Stomach (tissue), 9 donors: Measurements from ENCODE around the gene NLRP4. TPM values are rescaled to one million over a fixed set of nuclear protein-coding genes. Genes with fewer than 3 reads are reported as not detected.
"Not testable (repeated sequence)": the region's sequence is repeated elsewhere in the genome, so short reads cannot be mapped to it uniquely, and the experiment has no call there.

Experiments used
- DNase-seq, 2 donors: peaks; one replicate each; pipeline versions ENCODE4 v3.0.0 to v3.0.0-alpha.2; 2013 to 2019
- H3K27ac ChIP-seq, 5 donors: fragments of 200-600 bp in 4 of 5; sonication (generic) in 4 of 5; one replicate each; pipeline ENCODE4 v1.5.1; 2013 to 2019; ENCODE audit warnings: mild to moderate bottlenecking in 1 of 5, moderate library complexity in 1 of 5
- H3K27me3 ChIP-seq, 3 donors: fragments of 200-600 bp; sonication (generic); one replicate each; pipeline ENCODE4 v1.5.1; 2017 to 2019; ENCODE audit warnings: mixed run types in 1 of 3
- H3K36me3 ChIP-seq, 4 donors: fragments of 200-600 bp; sonication (generic); 1 replicate in 3 of 4; 2 replicates in 1 of 4; pipeline ENCODE4 v1.5.1; 2016 to 2019
- H3K4me1 ChIP-seq, 4 donors: fragments of 200-600 bp; sonication (generic); one replicate each; pipeline ENCODE4 v1.5.1; 2016 to 2019
- H3K4me3 ChIP-seq, 4 donors: fragments of 200-600 bp; sonication (generic) in 3 of 4; one replicate each; pipeline ENCODE4 v1.5.1; 2016 to 2019; ENCODE audit warnings: mild to moderate bottlenecking in 1 of 4
- H3K9me3 ChIP-seq, 4 donors: fragments of 200-600 bp; sonication (generic); one replicate each; pipeline ENCODE4 v1.5.1; 2016 to 2019
- EP300 ChIP-seq: sonication (generic); formaldehyde crosslinking; IDR thresholded peaks from one replicate; pipeline ENCODE4 v1.6.1; 2017; ENCODE audit warnings: antibody characterized with exemption
- POLR2A ChIP-seq, 4 donors: fragments of 450-650 bp; IDR thresholded peaks; one replicate each; pipeline ENCODE4 v1.6.1; 2016; ENCODE audit warnings: antibody characterized with exemption in 4 of 4, control low read depth in 2 of 4, mild to moderate bottlenecking in 1 of 4, moderate library complexity in 1 of 4
- POLR2AphosphoS5 ChIP-seq, 3 donors: sonication (generic); formaldehyde crosslinking; IDR thresholded peaks; one replicate each; pipeline ENCODE4 v1.6.1; 2016; ENCODE audit warnings: antibody characterized with exemption in 3 of 3
- WGBS, 5 donors: extraction: QIAGEN DNeasy Blood & Tissue Kit in 3 of 5; methylation state at CpG; one replicate each; pipeline versions ENCODE4 v1.1.5 to v1.1.7; 2013 to 2018; 5-methylcytosine and 5-hydroxymethylcytosine counted together
- intact Hi-C: fragments of 100-400 bp; cut with DNase I; formaldehyde crosslinking; loops from one replicate; pipeline ENCODE4 v1.15.1; 2023; ENCODE audit warnings: low total_unique reads
- polyA plus RNA-seq, 3 donors: library from polyadenylated mRNA; stranded (reverse); fragments of 200-250 nt; gene quantifications; one replicate each; pipeline ENCODE4 v1.2.3, GENCODE V29; 2013
- total RNA-seq, 5 donors: library from RNA; depleted of rRNA; stranded (reverse); fragments of >200 nt; gene quantifications; one replicate each; pipeline versions ENCODE4 v1.1.0 to v1.2.3, GENCODE V29; 2014 to 2016
- TF ChIP-seq, protein P1 (sequence below), 7 experiments: fragments of 450-650 bp in 4 of 7; fragments of 200-600 bp in 3 of 7; sonication (generic) in 3 of 7; IDR thresholded peaks; one replicate each; pipeline ENCODE4 v1.5.1; 2016 to 2019; ENCODE audit warnings: antibody characterized with exemption in 7 of 7, control low read depth in 2 of 7, mild to moderate bottlenecking in 1 of 7
- donor health status: healthy with polysubstance abuse.
- donor health status: Bipolar disorder and iron deficiency.
- donor health status: healthy.

The NLRP4 gene
- total and polyA plus RNA-seq, 8 donors, result 0.23 TPM; not detected in 7

DNA sequence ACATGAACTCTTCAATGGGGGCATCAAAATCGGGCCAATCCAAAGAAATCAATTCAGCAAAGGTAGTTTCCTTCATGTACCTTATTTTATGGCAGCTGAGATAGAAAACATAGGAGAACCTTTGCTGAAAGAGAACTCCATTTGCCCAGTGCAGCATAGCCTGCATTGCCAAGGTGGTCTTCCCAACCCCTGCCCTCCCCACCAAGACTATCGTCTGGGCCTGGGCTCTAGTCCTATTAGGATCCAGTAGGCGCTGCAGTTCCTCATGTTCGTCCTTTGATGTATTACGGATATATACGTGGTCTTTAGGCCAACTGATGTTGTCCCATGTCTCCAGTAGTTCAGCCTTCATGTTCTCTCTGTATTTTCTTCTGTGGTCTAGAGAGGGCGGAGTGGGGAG, 76.6 kb downstream of the NLRP4 start:
- DNase-seq, result no peak
- Histone ChIP-seq H3K36me3 (no peaks in the 10 kb centered on the region), H3K27me3 (peaks cover 0 to 3% (median 0%) of the 10 kb centered on the region in 3 donors), H3K9me3 (peaks cover 0 to 33% (median 26%) of the 10 kb centered on the region in 4 donors), H3K27ac (no peak overlapping the region), H3K4me3 (no peak overlapping the region), H3K4me1 (no peaks in the 10 kb centered on the region)
- TF ChIP-seq, protein P1, sequence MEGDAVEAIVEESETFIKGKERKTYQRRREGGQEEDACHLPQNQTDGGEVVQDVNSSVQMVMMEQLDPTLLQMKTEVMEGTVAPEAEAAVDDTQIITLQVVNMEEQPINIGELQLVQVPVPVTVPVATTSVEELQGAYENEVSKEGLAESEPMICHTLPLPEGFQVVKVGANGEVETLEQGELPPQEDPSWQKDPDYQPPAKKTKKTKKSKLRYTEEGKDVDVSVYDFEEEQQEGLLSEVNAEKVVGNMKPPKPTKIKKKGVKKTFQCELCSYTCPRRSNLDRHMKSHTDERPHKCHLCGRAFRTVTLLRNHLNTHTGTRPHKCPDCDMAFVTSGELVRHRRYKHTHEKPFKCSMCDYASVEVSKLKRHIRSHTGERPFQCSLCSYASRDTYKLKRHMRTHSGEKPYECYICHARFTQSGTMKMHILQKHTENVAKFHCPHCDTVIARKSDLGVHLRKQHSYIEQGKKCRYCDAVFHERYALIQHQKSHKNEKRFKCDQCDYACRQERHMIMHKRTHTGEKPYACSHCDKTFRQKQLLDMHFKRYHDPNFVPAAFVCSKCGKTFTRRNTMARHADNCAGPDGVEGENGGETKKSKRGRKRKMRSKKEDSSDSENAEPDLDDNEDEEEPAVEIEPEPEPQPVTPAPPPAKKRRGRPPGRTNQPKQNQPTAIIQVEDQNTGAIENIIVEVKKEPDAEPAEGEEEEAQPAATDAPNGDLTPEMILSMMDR (IDR thresholded peaks at IDR 0.05), result no peak
- TF ChIP-seq POLR2AphosphoS5 (IDR thresholded peaks at IDR 0.05) (no peak), EP300 (no peak), POLR2A (IDR thresholded peaks at IDR 0.05) (no peak)
- WGBS, 5 donors, result 80 to 85% (median 83%) methylated on average over 7 of the region's 7 CpGs
- intact Hi-C loops, result no loop called here

- no peak overlapping the region for H3K27ac ChIP-seq
- intact Hi-C loops, result no loop called here
- no peaks in the 10 kb centered on the region for H3K36me3 ChIP-seq
- peaks cover 0 to 3% (median 0%) of the 10 kb centered on the region in 3 donors for H3K27me3 ChIP-seq
- no peak for TF ChIP-seq POLR2A (IDR thresholded peaks at IDR 0.05)
- TF ChIP-seq, protein P1 (IDR thresholded peaks at IDR 0.05), result no peak
- WGBS, 5 donors, result 39 to 51% (median 42%) methylated on average over 9 of the region's 9 CpGs
- no peak for DNase-seq
- H3K4me3 ChIP-seq, result no peak overlapping the region
- H3K9me3 ChIP-seq, result peaks cover 0 to 35% (median 27%) of the 10 kb centered on the region in 4 donors
- no peaks in the 10 kb centered on the region for H3K4me1 ChIP-seq
These were observed 77.4 kb downstream of the NLRP4 start for GRCh38 chr19:55913643-55914268.

- H3K4me1 ChIP-seq, result no peaks in the 10 kb centered on the region
- no peak overlapping the region for H3K27ac ChIP-seq
- peaks cover 0 to 43% (median 29%) of the 10 kb centered on the region in 4 donors for H3K9me3 ChIP-seq
- TF ChIP-seq EP300, result no peak
- TF ChIP-seq POLR2A (IDR thresholded peaks at IDR 0.05), result no peak
- TF ChIP-seq POLR2AphosphoS5 (IDR thresholded peaks at IDR 0.05), result no peak
- no peak overlapping the region for H3K4me3 ChIP-seq
- H3K36me3 ChIP-seq, result no peaks in the 10 kb centered on the region
- DNase-seq, result no peak
- intact Hi-C loops, result no loop called here
- H3K27me3 ChIP-seq, result no peaks in the 10 kb centered on the region
- WGBS, 5 donors, result 68 to 78% (median 74%) methylated on average over 5 of the region's 5 CpGs
These were observed 87.2 kb downstream of the NLRP4 start for GRCh38 chr19:55923556-55923955.

GRCh38 chr19:55927991-55928390, 91.7 kb downstream of the NLRP4 start:
- intact Hi-C loops, result no loop called here
- Histone ChIP-seq H3K27me3 (no peaks in the 10 kb centered on the region), H3K4me1 (no peaks in the 10 kb centered on the region), H3K4me3 (no peak overlapping the region), H3K9me3 (peaks cover 0 to 18% (median 16%) of the 10 kb centered on the region in 4 donors), H3K36me3 (no peaks in the 10 kb centered on the region), H3K27ac (no peak overlapping the region)
- TF ChIP-seq POLR2A (IDR thresholded peaks at IDR 0.05), result no peak
- no peak for TF ChIP-seq POLR2AphosphoS5 (IDR thresholded peaks at IDR 0.05)
- TF ChIP-seq EP300, result no peak
- TF ChIP-seq, protein P1 (IDR thresholded peaks at IDR 0.05), result no peak
- WGBS, 5 donors, result 73 to 80% (median 74%) methylated on average over 8 of the region's 8 CpGs
- no peak for DNase-seq

DNA sequence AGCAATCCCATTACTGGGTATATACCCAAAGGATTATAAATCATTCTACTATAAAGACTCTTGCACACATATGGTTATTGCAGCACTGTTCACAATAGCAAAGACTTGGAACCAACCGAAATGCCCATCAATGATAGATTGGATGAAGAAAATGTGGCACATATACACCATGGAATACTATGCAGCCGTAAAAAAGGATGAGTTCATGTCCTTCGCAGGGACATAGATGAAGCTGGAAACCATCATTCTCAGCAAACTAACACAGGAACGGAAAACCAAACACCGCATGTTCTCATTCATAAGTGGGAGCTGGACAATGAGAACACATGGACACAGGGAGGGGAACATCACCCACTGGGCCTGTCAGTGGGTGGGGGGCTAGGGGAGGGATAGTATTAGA, 92.9 kb downstream of the NLRP4 start:
- H3K4me1 ChIP-seq, H3K27me3 ChIP-seq, H3K36me3 ChIP-seq, intact Hi-C loops, H3K9me3 ChIP-seq, H3K27ac ChIP-seq, H3K4me3 ChIP-seq, DNase-seq: not testable (repeated sequence)
- WGBS, 5 donors, result 79 to 94% (median 89%) methylated on average over 5 of the region's 5 CpGs
